GOT3 (cell line): ENCODE results near the gene GOLPH3.
"Not testable (repeated sequence)": the region's sequence is repeated elsewhere in the genome, so short reads cannot be mapped to it uniquely, and the experiment has no call there.

Source experiments
- DNase-seq: peaks from one replicate; lab custom pipeline; 2025; ENCODE audit warnings: mixed read lengths; lab: John Stamatoyannopoulos, UW

Gene GOLPH3

GRCh38 chr5:32135086-32135485 lies 39.0 kb downstream of the GOLPH3 start:
- DNase-seq: no peak

- DNase-seq: no peak
Observed at GRCh38 chr5:32132757-32133156, 41.4 kb downstream of the GOLPH3 start.

- no peak for DNase-seq
Observed at GRCh38 chr5:32131604-32132003, 42.5 kb downstream of the GOLPH3 start.

GRCh38 chr5:32130865-32131264 lies 43.3 kb downstream of the GOLPH3 start:
- DNase-seq: no peak

GRCh38 chr5:32129074-32129598 lies 45.0 kb downstream of the GOLPH3 start:
- no peak for DNase-seq

GRCh38 chr5:32127711-32128110 lies 46.4 kb downstream of the GOLPH3 start:
- DNase-seq: no peak

GRCh38 chr5:32126691-32127090 lies 47.4 kb downstream of the GOLPH3 start:
- DNase-seq: no peak

GRCh38 chr5:32123889-32124676 lies 50.0 kb downstream of the GOLPH3 start:
- DNase-seq: no peak

GRCh38 chr5:32123058-32123805 lies 50.9 kb downstream of the GOLPH3 start:
- DNase-seq: no peak

- not testable (repeated sequence) for DNase-seq
Observed at GRCh38 chr5:32118922-32119321, 55.2 kb downstream of the GOLPH3 start.

GRCh38 chr5:32116574-32117313 lies 57.4 kb downstream of the GOLPH3 start:
- DNase-seq: no peak

GRCh38 chr5:32115985-32116384 lies 58.1 kb downstream of the GOLPH3 start:
- DNase-seq: no peak

- no peak for DNase-seq
Observed at GRCh38 chr5:32110111-32110696, 63.9 kb downstream of the GOLPH3 start.

GRCh38 chr5:32109236-32109635 lies 64.9 kb downstream of the GOLPH3 start:
- DNase-seq: no peak

- DNase-seq: no peak
Observed at GRCh38 chr5:32108167-32108566, 66.0 kb downstream of the GOLPH3 start.

- DNase-seq: no peak
Observed at GRCh38 chr5:32107291-32107690, 66.8 kb downstream of the GOLPH3 start.

- DNase-seq: no peak
Observed at GRCh38 chr5:32103521-32103920, 70.6 kb downstream of the GOLPH3 start.

GRCh38 chr5:32102254-32102986 lies 71.7 kb downstream of the GOLPH3 start:
- no peak for DNase-seq

- DNase-seq: no peak
Observed at GRCh38 chr5:32100691-32101302, 73.3 kb downstream of the GOLPH3 start.

- DNase-seq: no peak
Observed at GRCh38 chr5:32100230-32100629, 73.9 kb downstream of the GOLPH3 start.

GRCh38 chr5:32099486-32100035 lies 74.6 kb downstream of the GOLPH3 start:
- DNase-seq: no peak
